PFSK-1 (cell line): ENCODE results near the gene EEPD1.

ENCODE experiments used
- FOXP2 ChIP-seq: optimal IDR thresholded peaks from 2 replicates; pipeline ENCODE3; 2011; ENCODE audit warnings: borderline replicate concordance, control low read depth, inconsistent platforms; ENCODE audit not compliant: insufficient read depth; ENCODE audit errors: extremely low read length, extremely low read depth
- POLR2AphosphoS5 ChIP-seq: IDR thresholded peaks from 2 replicates; pipeline ENCODE4 v1.6.1; 2012; ENCODE audit warnings: low read depth, mild to moderate bottlenecking, control low read depth, low read length, moderate library complexity
- REST ChIP-seq, 2 experiments: IDR thresholded peaks; 2 replicates each; pipeline versions ENCODE4 v1.6.1 to v1.8.0; 2011 to 2012; ENCODE audit warnings: low read depth in 2 of 2, low read length in 2 of 2, control low read depth in 1 of 2, inconsistent platforms in 1 of 2, mild to moderate bottlenecking in 1 of 2, moderate library complexity in 1 of 2; ENCODE audit not compliant: insufficient read depth in 1 of 2
- SIN3A ChIP-seq: IDR thresholded peaks from 2 replicates; pipeline ENCODE4 v1.6.1; 2012; ENCODE audit warnings: mild to moderate bottlenecking, low read length, moderate library complexity, borderline replicate concordance; ENCODE audit not compliant: insufficient read depth
- TAF1 ChIP-seq: IDR thresholded peaks from 2 replicates; pipeline ENCODE4 v1.6.1; 2012; ENCODE audit warnings: low read length, control low read depth, borderline replicate concordance; ENCODE audit not compliant: insufficient read depth

The EEPD1 gene

DNA sequence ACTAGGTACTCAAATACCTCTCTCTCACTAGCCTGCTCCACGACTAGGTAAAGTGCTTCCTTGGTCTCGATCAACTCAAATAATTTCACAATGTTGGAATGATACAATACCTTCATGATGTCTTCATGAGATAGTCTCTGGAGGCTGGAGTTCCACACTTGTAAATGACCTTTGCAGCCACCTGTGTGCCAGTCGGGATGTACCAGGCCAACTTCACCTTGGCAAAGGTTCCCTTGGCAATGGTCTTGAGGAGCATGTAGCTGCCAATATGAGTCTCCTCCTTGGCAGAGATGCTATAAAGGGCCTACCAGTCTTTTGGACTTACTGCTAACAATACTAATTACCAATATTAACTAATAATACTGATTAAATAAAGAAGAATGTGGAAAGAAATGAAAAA is 42.5 kb upstream of the EEPD1 start:
- no peak for TF ChIP-seq FOXP2
- TF ChIP-seq REST (IDR thresholded peaks at IDR 0.05; ENCODE audit: insufficient read depth in 1 of 2, low read depth in 2 of 2, low read length in 2 of 2) = no peak
- TF ChIP-seq SIN3A = no peak
- TF ChIP-seq POLR2AphosphoS5 = no peak
- no peak for TF ChIP-seq TAF1

DNA sequence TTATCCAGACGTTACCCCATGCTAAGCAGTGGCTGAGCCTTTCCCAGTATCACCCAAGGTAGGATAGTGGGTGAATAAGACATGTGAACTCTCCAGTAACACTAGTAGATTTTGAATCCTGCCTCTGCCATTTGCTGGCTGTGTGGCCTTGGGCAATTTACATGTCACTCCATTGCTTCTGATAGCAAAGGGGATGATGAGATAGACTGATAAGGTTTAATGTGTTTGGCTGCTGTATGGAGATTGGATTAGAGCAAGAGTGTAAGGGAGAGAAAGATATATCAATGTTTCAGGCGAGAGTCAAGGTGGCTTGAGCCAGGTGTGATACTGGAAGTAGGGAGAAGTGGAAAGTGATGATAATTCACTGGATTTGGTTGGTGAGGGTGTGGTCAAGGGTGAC is 40.1 kb upstream of the EEPD1 start:
- no peak for TF ChIP-seq FOXP2
- no peak for TF ChIP-seq REST (IDR thresholded peaks at IDR 0.05; ENCODE audit: insufficient read depth in 1 of 2, low read depth in 2 of 2, low read length in 2 of 2)
- no peak for TF ChIP-seq POLR2AphosphoS5
- no peak for TF ChIP-seq SIN3A
- no peak for TF ChIP-seq TAF1

- no peak for TF ChIP-seq FOXP2
Observed at GRCh38 chr7:36114355-36114754, 38.7 kb upstream of the EEPD1 start.

DNA sequence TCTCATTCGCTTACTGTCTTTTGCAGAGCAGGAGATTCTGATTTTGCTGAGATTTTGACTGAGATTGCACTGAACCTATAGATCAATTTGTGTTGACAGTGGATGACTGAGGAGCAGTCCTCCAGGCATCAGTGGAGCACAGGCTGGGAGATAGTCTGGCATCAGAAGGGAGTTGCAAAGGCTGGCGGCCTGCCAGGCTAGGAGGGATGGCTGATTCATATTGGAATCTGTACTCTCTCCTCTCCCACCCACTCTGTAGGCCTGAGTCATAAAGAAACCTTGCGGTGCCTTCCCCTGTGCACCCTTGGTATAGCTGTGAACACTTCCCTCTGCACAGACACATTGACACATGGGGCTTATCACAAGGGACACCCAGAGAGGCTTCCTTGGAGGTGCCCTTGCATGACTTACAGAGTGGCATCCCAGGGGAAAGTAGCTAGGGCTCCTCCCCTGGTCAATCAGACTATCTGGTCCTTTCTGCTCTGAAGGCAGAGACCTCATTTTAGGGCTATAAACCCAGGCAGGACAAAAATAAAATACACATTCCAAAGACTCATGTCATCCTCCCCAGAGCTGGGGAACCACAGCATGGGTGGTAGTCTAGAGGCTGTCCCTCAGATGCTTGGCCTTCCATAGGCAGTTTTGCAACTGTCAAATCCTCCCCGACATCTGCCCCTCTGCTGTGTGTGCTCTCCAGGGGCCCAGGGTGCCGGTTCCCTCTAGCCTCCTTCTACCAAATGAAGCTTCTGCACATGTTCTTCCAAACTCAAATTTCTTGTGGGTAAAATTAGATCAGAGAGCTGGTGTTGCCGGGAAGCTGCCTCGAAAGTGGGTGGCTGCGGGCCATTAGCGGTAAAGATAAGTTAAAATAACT is 37.4 kb upstream of the EEPD1 start:
- TF ChIP-seq TAF1 (no peak), FOXP2 (no peak), POLR2AphosphoS5 (no peak), SIN3A (no peak), REST (IDR thresholded peaks at IDR 0.05; ENCODE audit: insufficient read depth in 1 of 2, low read depth in 2 of 2, low read length in 2 of 2) (no peak)

GRCh38 chr7:36116347-36117202 is 36.5 kb upstream of the EEPD1 start:
- no peak for TF ChIP-seq FOXP2
- TF ChIP-seq REST (IDR thresholded peaks at IDR 0.05; ENCODE audit: insufficient read depth in 1 of 2, low read depth in 2 of 2, low read length in 2 of 2) = no peak
- TF ChIP-seq SIN3A = no peak
- TF ChIP-seq POLR2AphosphoS5 = no peak
- TF ChIP-seq TAF1 = no peak
